Activated CD8-positive, alpha-beta memory T cell treated with anti-CD3 and anti-CD28 coated beads for 36 hours (primary cell): Measurements from ENCODE around the gene DAPL1. TPM values are rescaled to one million over a fixed set of nuclear protein-coding genes. Genes with fewer than 3 reads are reported as not detected.

Experiments used
- CTCF ChIA-PET: fragments of 350-600 bp; sonication (Branson Sonifier 250); formaldehyde crosslinking; loops from one replicate; lab custom pipeline; 2021; ENCODE audit warnings: antibody characterized with exemption; lab: Charles Lee
- POLR2A ChIA-PET: fragments of 350-600 bp; sonication (Branson Sonifier 250); formaldehyde crosslinking; loops from one replicate; lab custom pipeline; 2021; ENCODE audit warnings: antibody characterized with exemption; lab: Charles Lee
- total RNA-seq, 2 experiments: library from RNA; stranded (reverse); gene quantifications; one replicate each; pipeline ENCODE4 v1.2.3, GENCODE V29; 2021

DAPL1 gene
- total RNA-seq, 2 experiments from 2014 or later: not detected

- CTCF ChIA-PET: no interaction called here
- POLR2A ChIA-PET: no interaction called here
These were observed 20.4 kb upstream of the DAPL1 start for GRCh38 chr2:158774681-158775080.

- ChIA-PET POLR2A (no interaction called here), CTCF (no interaction called here)
These were observed 19.7 kb upstream of the DAPL1 start for GRCh38 chr2:158775273-158776027.

GRCh38 chr2:158776231-158776630 is 18.9 kb upstream of the DAPL1 start:
- ChIA-PET POLR2A (no interaction called here), CTCF (no interaction called here)

GRCh38 chr2:158777077-158777476 is 18.0 kb upstream of the DAPL1 start:
- POLR2A ChIA-PET: no interaction called here
- CTCF ChIA-PET: no interaction called here

GRCh38 chr2:158778243-158778642 is 16.9 kb upstream of the DAPL1 start:
- ChIA-PET POLR2A (no interaction called here), CTCF (no interaction called here)

- POLR2A ChIA-PET: no interaction called here
- CTCF ChIA-PET: no interaction called here
These were observed 15.5 kb upstream of the DAPL1 start for GRCh38 chr2:158779621-158780020.

- ChIA-PET POLR2A (no interaction called here), CTCF (no interaction called here)
These were observed 13.7 kb upstream of the DAPL1 start for GRCh38 chr2:158781353-158781961.

GRCh38 chr2:158782136-158782535 is 13.0 kb upstream of the DAPL1 start:
- ChIA-PET POLR2A (no interaction called here), CTCF (no interaction called here)

GRCh38 chr2:158782616-158783015 is 12.5 kb upstream of the DAPL1 start:
- CTCF ChIA-PET: no interaction called here
- POLR2A ChIA-PET: no interaction called here

GRCh38 chr2:158783923-158784322 is 11.2 kb upstream of the DAPL1 start:
- ChIA-PET POLR2A (no interaction called here), CTCF (no interaction called here)

- ChIA-PET CTCF (no interaction called here), POLR2A (no interaction called here)
These were observed 8.2 kb upstream of the DAPL1 start for GRCh38 chr2:158786897-158787296.

- ChIA-PET CTCF (no interaction called here), POLR2A (no interaction called here)
These were observed 6.2 kb upstream of the DAPL1 start for GRCh38 chr2:158788951-158789350.

GRCh38 chr2:158796652-158797051 is 1.5 kb downstream of the DAPL1 start:
- CTCF ChIA-PET: no interaction called here
- POLR2A ChIA-PET: no interaction called here

- CTCF ChIA-PET: no interaction called here
These were observed 3.0 kb downstream of the DAPL1 start for GRCh38 chr2:158797963-158798700.

GRCh38 chr2:158799181-158799580 is 4.1 kb downstream of the DAPL1 start:
- ChIA-PET POLR2A (no interaction called here), CTCF (no interaction called here)

More at GRCh38 chr2:158797963-158798700, 3.0 kb downstream of the DAPL1 start:
- POLR2A ChIA-PET: no interaction called here

- ChIA-PET CTCF (interaction anchor here (0.8 kb wide), 1 partner anchor 17 kb away, joined by 3 read pairs; no protein-coding TSS in a partner anchor), POLR2A (no interaction called here)
These were observed 8.4 kb downstream of the DAPL1 start for GRCh38 chr2:158803506-158803905.

GRCh38 chr2:158805255-158805654 is 10.1 kb downstream of the DAPL1 start:
- POLR2A ChIA-PET: no interaction called here
- CTCF ChIA-PET: no interaction called here

- CTCF ChIA-PET: interaction anchor here (0.7 kb wide), 1 partner anchor 1883 kb away, joined by 4 read pairs; no protein-coding TSS in a partner anchor
These were observed 10.8 kb downstream of the DAPL1 start for GRCh38 chr2:158805936-158806335.

GRCh38 chr2:158806941-158807340 is 11.8 kb downstream of the DAPL1 start:
- CTCF ChIA-PET: no interaction called here
- POLR2A ChIA-PET: no interaction called here

More at GRCh38 chr2:158805936-158806335, 10.8 kb downstream of the DAPL1 start:
- POLR2A ChIA-PET: no interaction called here

GRCh38 chr2:158808426-158808825 is 13.3 kb downstream of the DAPL1 start:
- ChIA-PET CTCF (no interaction called here), POLR2A (no interaction called here)
